IPS-20b (cell line): ENCODE results near the gene PIGQ.

Experiments
- H3K27ac ChIP-seq: one replicate; pipeline ENCODE4 v1.5.1; 2013; ENCODE audit warnings: low read length
- H3K27me3 ChIP-seq: 2 replicates; pipeline ENCODE4 v1.6.1; 2013; ENCODE audit warnings: mild to moderate bottlenecking, low read length, inconsistent platforms; ENCODE audit not compliant: insufficient read depth
- H3K36me3 ChIP-seq: 2 replicates; pipeline ENCODE4 v1.6.1; 2013; ENCODE audit warnings: low read depth, mild to moderate bottlenecking, inconsistent platforms, low read length, moderate library complexity; ENCODE audit not compliant: insufficient read depth
- H3K4me1 ChIP-seq: 2 replicates; pipeline ENCODE4 v1.6.1; 2013; ENCODE audit warnings: mild to moderate bottlenecking, control low read depth, inconsistent platforms, low read length, moderate library complexity; ENCODE audit not compliant: insufficient read depth
- H3K4me3 ChIP-seq: 2 replicates; pipeline ENCODE4 v1.5.1; 2013; ENCODE audit warnings: mild to moderate bottlenecking, low read length, inconsistent platforms
- H3K9ac ChIP-seq: 2 replicates; pipeline ENCODE4 v1.6.1; 2013; ENCODE audit warnings: low read depth, mild to moderate bottlenecking, inconsistent platforms, low read length, moderate library complexity
- H3K9me3 ChIP-seq: 2 replicates; pipeline ENCODE4 v1.6.1; 2013; ENCODE audit warnings: mild to moderate bottlenecking, low read depth, low read length, inconsistent platforms; ENCODE audit not compliant: insufficient read depth

The PIGQ gene

GRCh38 chr16:588889-589657 is 19.3 kb downstream of the PIGQ start:
- Histone ChIP-seq H3K27ac (peak overlapping the region; percentile 99), H3K4me1 (no peaks in the 10 kb centered on the region), H3K27me3 (peaks cover 54% of the 10 kb centered on the region)

GRCh38 chr16:589658-590187 is 20.0 kb downstream of the PIGQ start, which contains the start of gene RAB40C:
TSS of gene RAB40C (plus strand) at chr16:590066. CDS start at chr16:590292, 226 bp downstream.
- H3K9me3 ChIP-seq: no peaks in the 10 kb centered on the region
- peaks cover 51% of the 10 kb centered on the region for H3K27me3 ChIP-seq
- no peaks in the 10 kb centered on the region for H3K4me1 ChIP-seq

More at GRCh38 chr16:588889-589657, 19.3 kb downstream of the PIGQ start:
- Histone ChIP-seq H3K36me3 (no peaks in the 10 kb centered on the region), H3K9ac (peak overlapping the region; percentile 97), H3K4me3 (peak overlapping the region; percentile 95), H3K9me3 (no peaks in the 10 kb centered on the region)

GRCh38 chr16:590188-590814 is 20.5 kb downstream of the PIGQ start:
- H3K4me3 ChIP-seq: peak overlapping the region; percentile 79
- no peak overlapping the region for H3K27ac ChIP-seq
- H3K4me1 ChIP-seq: no peaks in the 10 kb centered on the region

More at GRCh38 chr16:589658-590187, 20.0 kb downstream of the PIGQ start, which contains the start of gene RAB40C:
- Histone ChIP-seq H3K9ac (peak within 1 kb of the TSS; percentile 97), H3K27ac (peak within 1 kb of the TSS; percentile 99), H3K4me3 (peak within 1 kb of the TSS; percentile 95), H3K36me3 (no peaks in the 10 kb centered on the region)

GRCh38 chr16:590815-591200 is 21.0 kb downstream of the PIGQ start:
- Histone ChIP-seq H3K9ac (peak overlapping the region; percentile 76; the same call in 1 of the 2 replicates), H3K9me3 (no peaks in the 10 kb centered on the region), H3K27me3 (peaks cover 45% of the 10 kb centered on the region), H3K27ac (no peak overlapping the region), H3K36me3 (no peaks in the 10 kb centered on the region), H3K4me3 (peak overlapping the region; percentile 79), H3K4me1 (no peaks in the 10 kb centered on the region)

More at GRCh38 chr16:590188-590814, 20.5 kb downstream of the PIGQ start:
- Histone ChIP-seq H3K36me3 (no peaks in the 10 kb centered on the region), H3K9me3 (no peaks in the 10 kb centered on the region), H3K27me3 (peaks cover 50% of the 10 kb centered on the region), H3K9ac (peak overlapping the region; percentile 76; the same call in 1 of the 2 replicates)

- H3K4me3 ChIP-seq: peak overlapping the region; percentile 79
- H3K9ac ChIP-seq: no peak overlapping the region
- H3K9me3 ChIP-seq: no peaks in the 10 kb centered on the region
- no peaks in the 10 kb centered on the region for H3K36me3 ChIP-seq
- H3K27me3 ChIP-seq: peaks cover 40% of the 10 kb centered on the region
- no peak overlapping the region for H3K27ac ChIP-seq
- no peaks in the 10 kb centered on the region for H3K4me1 ChIP-seq
Observed at GRCh38 chr16:591231-591630, 21.5 kb downstream of the PIGQ start.

- Histone ChIP-seq H3K9me3 (no peaks in the 10 kb centered on the region), H3K36me3 (no peaks in the 10 kb centered on the region), H3K27ac (no peak overlapping the region), H3K9ac (no peak overlapping the region), H3K4me3 (no peak overlapping the region), H3K4me1 (no peaks in the 10 kb centered on the region), H3K27me3 (peaks cover 33% of the 10 kb centered on the region)
Observed at GRCh38 chr16:591892-592517, 22.2 kb downstream of the PIGQ start.

GRCh38 chr16:592518-593306 is 22.9 kb downstream of the PIGQ start:
- Histone ChIP-seq H3K9me3 (no peaks in the 10 kb centered on the region), H3K4me3 (no peak overlapping the region), H3K9ac (no peak overlapping the region), H3K4me1 (no peaks in the 10 kb centered on the region), H3K27me3 (peaks cover 25% of the 10 kb centered on the region), H3K36me3 (no peaks in the 10 kb centered on the region), H3K27ac (no peak overlapping the region)

- Histone ChIP-seq H3K4me1 (no peaks in the 10 kb centered on the region), H3K9me3 (no peaks in the 10 kb centered on the region), H3K9ac (no peak overlapping the region), H3K27me3 (peaks cover 21% of the 10 kb centered on the region), H3K4me3 (no peak overlapping the region), H3K27ac (no peak overlapping the region), H3K36me3 (no peaks in the 10 kb centered on the region)
Observed at GRCh38 chr16:593406-593805, 23.6 kb downstream of the PIGQ start.

- H3K9ac ChIP-seq: no peak overlapping the region
- peaks cover 21% of the 10 kb centered on the region for H3K27me3 ChIP-seq
- H3K4me1 ChIP-seq: no peaks in the 10 kb centered on the region
- H3K36me3 ChIP-seq: no peaks in the 10 kb centered on the region
- H3K4me3 ChIP-seq: no peak overlapping the region
- no peak overlapping the region for H3K27ac ChIP-seq
- no peaks in the 10 kb centered on the region for H3K9me3 ChIP-seq
Observed at GRCh38 chr16:593807-594206, 24.0 kb downstream of the PIGQ start.

- no peak overlapping the region for H3K27ac ChIP-seq
- no peaks in the 10 kb centered on the region for H3K4me1 ChIP-seq
- peaks cover 21% of the 10 kb centered on the region for H3K27me3 ChIP-seq
- no peaks in the 10 kb centered on the region for H3K9me3 ChIP-seq
- H3K4me3 ChIP-seq: no peak overlapping the region
- H3K36me3 ChIP-seq: no peaks in the 10 kb centered on the region
- H3K9ac ChIP-seq: no peak overlapping the region
Observed at GRCh38 chr16:595094-595528, 25.3 kb downstream of the PIGQ start.
